Small intestine (tissue), 7 donors: Measurements from ENCODE around the gene LRMDA. TPM values are rescaled to one million over a fixed set of nuclear protein-coding genes. Genes with fewer than 3 reads are reported as not detected.

ENCODE experiments used
- DNase-seq, 2 donors: peaks; one replicate each; pipeline versions ENCODE4 v3.0.0 to v3.0.0-alpha.2; 2013
- FAIRE-seq: peaks from 2 replicates; lab custom pipeline; 2012; peaks lifted over from hg19 to GRCh38; lab: Jason Lieb, UNC
- H3K27ac ChIP-seq, 3 donors: one replicate each; pipeline ENCODE4 v1.5.1; 2013; ENCODE audit warnings: low read length in 2 of 3, mild to moderate bottlenecking in 2 of 3, control low read depth in 1 of 3, inconsistent platforms in 1 of 3, low read depth in 1 of 3, moderate library complexity in 1 of 3
- H3K27me3 ChIP-seq, 3 donors: one replicate each; pipeline ENCODE4 v1.6.1; 2013; ENCODE audit warnings: low read length in 3 of 3, inconsistent platforms in 1 of 3; ENCODE audit not compliant: control insufficient read depth in 3 of 3, insufficient read depth in 3 of 3
- H3K36me3 ChIP-seq, 3 donors: one replicate each; pipeline ENCODE4 v1.6.1; 2013; ENCODE audit warnings: low read length in 3 of 3, inconsistent platforms in 1 of 3, low read depth in 1 of 3, mild to moderate bottlenecking in 1 of 3, moderate library complexity in 1 of 3; ENCODE audit not compliant: control insufficient read depth in 3 of 3, insufficient read depth in 2 of 3
- H3K4me1 ChIP-seq, 3 donors: one replicate each; pipeline ENCODE4 v1.6.1; 2013; ENCODE audit warnings: low read length in 2 of 3, inconsistent platforms in 1 of 3, low read depth in 1 of 3, mild to moderate bottlenecking in 1 of 3, moderate library complexity in 1 of 3; ENCODE audit not compliant: control insufficient read depth in 3 of 3, insufficient read depth in 2 of 3
- H3K4me3 ChIP-seq, 3 donors: one replicate each; pipeline ENCODE4 v1.5.1; 2013; ENCODE audit warnings: low read length in 3 of 3, control low read depth in 1 of 3, inconsistent platforms in 1 of 3, low read depth in 1 of 3, mild to moderate bottlenecking in 1 of 3, moderate library complexity in 1 of 3
- H3K9me3 ChIP-seq, 2 donors: one replicate each; pipeline ENCODE4 v1.6.1; 2013; ENCODE audit warnings: low read depth in 1 of 2, low read length in 1 of 2; ENCODE audit not compliant: control insufficient read depth in 2 of 2, insufficient read depth in 1 of 2
- WGBS, 3 donors: extraction: QIAGEN DNeasy Blood & Tissue Kit; methylation state at CpG; one replicate each; pipeline ENCODE4 v1.1.7; 2013; 5-methylcytosine and 5-hydroxymethylcytosine counted together
- polyA plus RNA-seq, 4 donors: library from polyadenylated mRNA; stranded (reverse) in 3 of 4; unstranded in 1 of 4; fragments of 200-250 nt in 3 of 4; fragments of 120-200 nt in 1 of 4; gene quantifications; one replicate each; pipeline versions ENCODE4 v1.2.1 to v1.2.3, GENCODE V29; 2013
- donor health status: healthy with polysubstance abuse.
- donor health status: control.
- donor health status: control.
- donor health status: Bipolar disorder and iron deficiency.
- donor health status: healthy.

The LRMDA gene
- polyA plus RNA-seq, 4 donors: 5.6 to 16.2 (median 6.0) TPM; not detected in 1

GRCh38 chr10:75424571-75424970 lies 6.9 kb upstream of the LRMDA start:
- Histone ChIP-seq H3K27ac (no peak overlapping the region), H3K9me3 (no peaks in the 10 kb centered on the region), H3K36me3 (no peaks in the 10 kb centered on the region), H3K27me3 (no peaks in the 10 kb centered on the region), H3K4me3 (no peak overlapping the region), H3K4me1 (peaks cover 0 to 7% (median 0%) of the 10 kb centered on the region in 3 donors)
- no peak for DNase-seq
- WGBS, 3 donors: 67 to 77% (median 72%) methylated on average over 2 of the region's 2 CpGs
- no peak for FAIRE-seq

GRCh38 chr10:75425291-75426079 lies 5.9 kb upstream of the LRMDA start:
- H3K36me3 ChIP-seq: no peaks in the 10 kb centered on the region
- FAIRE-seq (no peak), DNase-seq (no peak)
- peaks cover 0 to 15% (median 0%) of the 10 kb centered on the region in 3 donors for H3K4me1 ChIP-seq
- WGBS, 3 donors: 64 to 86% (median 69%) methylated on average over 6 of the region's 6 CpGs
- H3K27ac ChIP-seq: no peak overlapping the region
- H3K4me3 ChIP-seq: no peak overlapping the region
- H3K9me3 ChIP-seq: no peaks in the 10 kb centered on the region
- H3K27me3 ChIP-seq: no peaks in the 10 kb centered on the region

- H3K4me3 ChIP-seq: no peak overlapping the region
- H3K36me3 ChIP-seq: no peaks in the 10 kb centered on the region
- H3K27ac ChIP-seq: no peak overlapping the region
- FAIRE-seq (no peak), DNase-seq (no peak)
- WGBS, 3 donors: 87 to 96% (median 88%) methylated on average over 1 of the region's 1 CpG
- H3K4me1 ChIP-seq: peaks cover 0 to 21% (median 0%) of the 10 kb centered on the region in 3 donors
- H3K27me3 ChIP-seq: no peaks in the 10 kb centered on the region
- H3K9me3 ChIP-seq: no peaks in the 10 kb centered on the region
These were observed 4.5 kb upstream of the LRMDA start for GRCh38 chr10:75426880-75427279.

- no peak for FAIRE-seq
These were observed 3.5 kb upstream of the LRMDA start for GRCh38 chr10:75427951-75428350.

GRCh38 chr10:75428434-75429158 lies 2.8 kb upstream of the LRMDA start:
- WGBS, 3 donors: 70 to 82% (median 79%) methylated on average over 9 of the region's 9 CpGs
- no peaks in the 10 kb centered on the region for H3K9me3 ChIP-seq

More at GRCh38 chr10:75427951-75428350, 3.5 kb upstream of the LRMDA start:
- Histone ChIP-seq H3K4me3 (no peak overlapping the region), H3K4me1 (peaks cover 0 to 27% (median 0%) of the 10 kb centered on the region in 3 donors), H3K27me3 (no peaks in the 10 kb centered on the region), H3K36me3 (no peaks in the 10 kb centered on the region), H3K9me3 (no peaks in the 10 kb centered on the region), H3K27ac (peak overlapping the region in 1 of 3 donors; percentile 7)
- no peak for DNase-seq
- WGBS, 3 donors: 56 to 77% (median 74%) methylated on average over 3 of the region's 3 CpGs

GRCh38 chr10:75429159-75429827 lies 2.1 kb upstream of the LRMDA start:
- Histone ChIP-seq H3K36me3 (no peaks in the 10 kb centered on the region), H3K4me3 (no peak overlapping the region), H3K27ac (no peak overlapping the region), H3K9me3 (no peaks in the 10 kb centered on the region), H3K27me3 (no peaks in the 10 kb centered on the region), H3K4me1 (peaks cover 0 to 30% (median 0%) of the 10 kb centered on the region in 3 donors)
- no peak for DNase-seq
- 69 to 76% (median 73%) methylated on average over 5 of the region's 5 CpGs for WGBS, 3 donors
- FAIRE-seq: no peak

More at GRCh38 chr10:75428434-75429158, 2.8 kb upstream of the LRMDA start:
- H3K4me3 ChIP-seq: no peak overlapping the region
- peak overlapping the region in 1 of 3 donors; percentile 7 for H3K27ac ChIP-seq
- DNase-seq (no peak), FAIRE-seq (no peak)
- H3K4me1 ChIP-seq: peaks cover 0 to 30% (median 0%) of the 10 kb centered on the region in 3 donors
- no peaks in the 10 kb centered on the region for H3K36me3 ChIP-seq
- H3K27me3 ChIP-seq: no peaks in the 10 kb centered on the region

GRCh38 chr10:75430000-75430763 lies 1.2 kb upstream of the LRMDA start:
- Histone ChIP-seq H3K27ac (peak overlapping the region in 2 of 3 donors; percentile 24 to 42), H3K4me1 (peaks cover 0 to 30% (median 0%) of the 10 kb centered on the region in 3 donors), H3K27me3 (no peaks in the 10 kb centered on the region), H3K4me3 (no peak overlapping the region), H3K36me3 (no peaks in the 10 kb centered on the region), H3K9me3 (no peaks in the 10 kb centered on the region)
- peak; percentile 56 to 60 for DNase-seq
- no peak for FAIRE-seq
- WGBS, 3 donors: 8 to 14% (median 11%) methylated on average over 9 of the region's 9 CpGs
